Umbilical cord (tissue), 2 donors: ENCODE measurements around the gene ARAP2. TPM values are rescaled to one million over a fixed set of nuclear protein-coding genes. Genes with fewer than 3 reads are reported as not detected.

Source experiments
- DNase-seq: peaks from one replicate; pipeline ENCODE4 v3.0.0-alpha.2; 2015; ENCODE audit warnings: low spot score
- total RNA-seq: library from RNA; depleted of rRNA; stranded (reverse); fragments of >200 nt; gene quantifications from one replicate; pipeline ENCODE4 v1.2.3, GENCODE V29; 2014; ENCODE audit warnings: low replicate concordance; ENCODE audit not compliant: insufficient read depth

ARAP2 gene
- total RNA-seq, 1 donor from 2014 or later, result 39.2 TPM

GRCh38 chr4:36046026-36046425 lies 198.3 kb downstream of the ARAP2 start:
- no peak for DNase-seq

- DNase-seq, result no peak
Observed at GRCh38 chr4:36043901-36044300, 200.4 kb downstream of the ARAP2 start.

- no peak for DNase-seq
Observed at GRCh38 chr4:36043241-36043640, 201.1 kb downstream of the ARAP2 start.

DNA sequence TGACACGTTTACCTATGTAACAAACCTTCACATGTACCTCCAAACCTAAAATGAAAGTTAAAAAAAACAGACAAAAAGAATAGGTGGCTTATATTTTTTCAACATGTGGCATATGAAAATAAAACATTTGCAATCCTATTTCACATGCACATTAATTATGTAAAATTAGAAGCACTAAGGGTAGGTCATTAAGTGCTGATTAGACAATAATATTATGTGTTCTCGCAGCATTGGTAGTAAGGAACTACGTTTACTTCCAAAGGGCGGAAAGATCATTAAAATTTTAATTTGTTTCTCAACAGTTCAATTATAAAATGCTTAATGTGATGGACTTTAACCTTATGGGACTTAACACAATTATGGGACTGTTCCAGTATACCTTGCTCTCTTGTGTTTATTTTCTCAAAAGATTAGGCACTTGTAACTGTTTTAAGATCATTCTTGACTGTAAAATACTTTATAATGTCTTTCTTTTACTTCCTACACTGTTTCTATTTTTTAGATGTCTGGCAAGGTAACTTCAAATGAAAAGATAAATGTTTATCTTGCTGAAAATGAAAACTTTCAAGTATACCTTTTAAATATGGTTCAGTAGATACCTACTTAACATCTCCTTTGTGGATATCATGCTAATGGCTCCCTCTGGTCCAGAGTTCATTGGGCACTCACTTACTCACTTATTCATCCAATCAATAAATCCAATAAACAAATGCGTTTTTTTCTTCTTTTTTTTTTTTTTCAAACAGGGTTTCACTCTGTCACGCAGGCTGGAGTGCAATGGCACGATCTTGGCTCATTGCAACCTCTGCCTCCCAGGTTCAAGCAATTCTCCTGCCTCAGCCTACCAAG lies 202.0 kb downstream of the ARAP2 start:
- DNase-seq, result no peak

GRCh38 chr4:36041340-36041739 lies 203.0 kb downstream of the ARAP2 start:
- DNase-seq, result no peak

DNA sequence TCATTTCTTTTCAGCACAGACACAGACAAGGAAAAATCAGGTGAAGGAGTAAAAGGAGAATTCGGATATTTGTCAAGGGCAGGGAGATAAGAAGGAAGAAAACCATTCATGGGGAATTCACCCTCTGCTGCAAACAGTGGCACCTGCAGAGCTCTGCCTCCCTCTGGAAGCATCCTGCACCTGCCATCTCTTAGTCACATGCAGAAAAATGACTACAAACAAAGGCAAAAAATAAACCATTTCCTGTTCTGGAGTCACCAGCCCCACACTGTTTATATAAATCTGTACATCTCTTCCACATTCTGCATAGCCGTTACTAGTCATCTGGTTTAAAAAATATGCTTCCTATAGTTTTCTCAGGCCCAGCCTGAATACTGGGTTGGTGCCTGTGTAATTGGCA lies 205.3 kb downstream of the ARAP2 start:
- no peak for DNase-seq

GRCh38 chr4:36038491-36038890 lies 205.8 kb downstream of the ARAP2 start:
- DNase-seq, result no peak

- DNase-seq, result no peak
Observed at GRCh38 chr4:36037127-36037526, 207.2 kb downstream of the ARAP2 start.

- DNase-seq, result no peak
Observed at GRCh38 chr4:36029951-36030350, 214.4 kb downstream of the ARAP2 start.

GRCh38 chr4:36027203-36027602 lies 217.1 kb downstream of the ARAP2 start:
- DNase-seq, result no peak

DNA sequence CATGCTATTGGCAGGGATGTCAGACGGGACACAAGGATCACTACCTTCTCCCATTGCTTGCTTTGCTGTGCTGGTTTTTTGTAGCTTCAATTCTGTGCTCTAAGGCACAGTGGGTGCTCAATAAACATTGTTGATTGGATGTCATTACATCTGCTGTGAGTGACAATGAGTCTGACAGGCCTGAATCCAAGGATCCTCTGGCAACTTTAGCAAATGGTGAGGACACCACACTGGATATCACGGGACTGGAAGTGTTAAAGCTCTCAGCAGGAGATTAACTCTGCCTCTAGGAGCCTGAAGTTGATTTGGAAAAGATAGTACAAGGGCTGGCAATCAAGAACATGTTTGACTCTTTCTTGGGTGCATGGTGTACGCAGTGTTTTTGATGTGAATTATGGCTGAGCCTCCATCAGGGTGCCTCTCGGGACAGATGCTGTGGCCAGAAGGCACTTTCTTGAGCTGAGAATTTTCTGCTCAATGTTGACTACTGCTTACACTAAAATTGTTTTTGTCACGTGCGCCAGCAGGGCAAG lies 217.9 kb downstream of the ARAP2 start:
- DNase-seq, result no peak

- DNase-seq, result no peak
Observed at GRCh38 chr4:36024901-36025660, 219.2 kb downstream of the ARAP2 start.

DNA sequence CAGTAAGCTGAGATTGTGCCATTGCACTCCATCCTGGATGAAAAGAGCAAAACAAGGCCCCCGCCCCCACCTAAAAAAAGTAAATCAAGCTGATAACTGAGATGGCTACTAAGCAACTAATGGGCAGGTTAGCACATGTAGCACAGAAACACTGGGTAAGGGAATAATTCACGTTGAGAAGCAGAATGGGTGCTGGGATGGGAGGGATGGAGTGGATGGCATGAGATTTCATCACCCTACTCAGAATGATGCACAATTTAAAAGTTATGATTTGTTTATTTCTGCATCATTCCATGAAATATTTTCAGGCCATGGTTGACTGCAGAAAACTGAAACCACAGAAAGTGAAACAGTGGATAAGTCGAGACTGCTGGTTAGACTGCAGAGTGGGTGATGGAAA lies 224.0 kb downstream of the ARAP2 start:
- no peak for DNase-seq

Other genes with a start within 250 kb of the ARAP2 start
- gene DTHD1, start 37.1 kb upstream of the ARAP2 start, total RNA-seq, result 7.9 TPM